CD14-positive monocyte (primary cell): Measurements from ENCODE around the gene DLGAP4. TPM values are rescaled to one million over a fixed set of nuclear protein-coding genes. Genes with fewer than 3 reads are reported as not detected.

Experiments used
- DNase-seq, 3 donors: peaks; one replicate each; pipeline ENCODE4 v3.0.0-alpha.2; 2011 to 2022
- H2AFZ ChIP-seq: 2 replicates; pipeline ENCODE4 v1.6.0; 2012; ENCODE audit warnings: mild to moderate bottlenecking, low read depth, low read length, inconsistent platforms; ENCODE audit not compliant: insufficient read depth, poor library complexity, severe bottlenecking
- H3K27ac ChIP-seq, 2 donors: 1 replicate in 1 of 2; 2 replicates in 1 of 2; pipeline ENCODE4 v1.5.1; 2012 to 2013; ENCODE audit warnings: low read length in 2 of 2, control low read depth in 1 of 2, inconsistent platforms in 1 of 2, low read depth in 1 of 2, mild to moderate bottlenecking in 1 of 2
- H3K27me3 ChIP-seq, 2 donors: one replicate each; pipeline versions ENCODE4 v1.6.0 to v1.6.1; 2011 to 2013; ENCODE audit warnings: low read length in 2 of 2; ENCODE audit not compliant: control insufficient read depth in 2 of 2, insufficient read depth in 2 of 2
- H3K36me3 ChIP-seq, 2 donors: replicated peaks in 1 of 2; 1 replicate in 1 of 2; 2 replicates in 1 of 2; pipeline versions ENCODE4 v1.5.1 to v1.6.1; 2012 to 2013; ENCODE audit warnings: low read length in 2 of 2, control low read depth in 1 of 2, inconsistent platforms in 1 of 2, mild to moderate bottlenecking in 1 of 2; ENCODE audit not compliant: insufficient read depth in 2 of 2, control insufficient read depth in 1 of 2
- H3K4me1 ChIP-seq, 2 donors: 1 replicate in 1 of 2; 2 replicates in 1 of 2; pipeline versions ENCODE4 v1.5.1 to v1.6.1; 2012 to 2013; ENCODE audit warnings: low read length in 2 of 2, control low read depth in 1 of 2, inconsistent platforms in 1 of 2, mild to moderate bottlenecking in 1 of 2, moderate library complexity in 1 of 2; ENCODE audit not compliant: insufficient read depth in 2 of 2, control insufficient read depth in 1 of 2
- H3K4me2 ChIP-seq: replicated peaks from 2 replicates; pipeline ENCODE3; 2012; ENCODE audit warnings: low read length, moderate library complexity, mild to moderate bottlenecking; ENCODE audit not compliant: poor library complexity, severe bottlenecking; ENCODE audit errors: extremely low read depth
- H3K4me3 ChIP-seq, 3 experiments: fragments of 200-600 bp in 1 of 3; sonication (generic) in 1 of 3; replicated peaks in 1 of 3; 1 replicate in 2 of 3; 2 replicates in 1 of 3; pipeline ENCODE4 v1.5.1; 2011 to 2013; ENCODE audit warnings: low read length in 3 of 3, mild to moderate bottlenecking in 3 of 3, control low read depth in 2 of 3, low read depth in 2 of 3, inconsistent platforms in 1 of 3, moderate library complexity in 1 of 3
- H3K79me2 ChIP-seq: 2 replicates; pipeline ENCODE4 v1.6.0; 2012; ENCODE audit warnings: mild to moderate bottlenecking, control low read depth, inconsistent platforms, low read length, moderate library complexity; ENCODE audit not compliant: insufficient read depth
- H3K9ac ChIP-seq: 2 replicates; pipeline ENCODE4 v1.6.0; 2017; ENCODE audit warnings: low read length, mild to moderate bottlenecking; ENCODE audit not compliant: insufficient read depth, poor library complexity, severe bottlenecking
- H3K9me3 ChIP-seq, 2 donors: replicated peaks in 1 of 2; 1 replicate in 1 of 2; 2 replicates in 1 of 2; pipeline versions ENCODE4 v1.5.1 to v1.6.1; 2012 to 2013; ENCODE audit warnings: low read length in 2 of 2, control low read depth in 1 of 2; ENCODE audit not compliant: control insufficient read depth in 1 of 2, insufficient read depth in 1 of 2
- H4K20me1 ChIP-seq: 2 replicates; pipeline ENCODE4 v1.6.0; 2012; ENCODE audit warnings: mild to moderate bottlenecking, low read length, control low read depth, moderate library complexity; ENCODE audit not compliant: insufficient read depth
- H3K27ac Mint-ChIP-seq, 7 donors: one replicate each; pipeline ENCODE4 v1.8.0; 2020; ENCODE audit warnings: mild to moderate bottlenecking in 7 of 7, mixed read lengths in 7 of 7, moderate library complexity in 6 of 7, inconsistent platforms in 2 of 7
- H3K27me3 Mint-ChIP-seq, 3 donors: one replicate each; pipeline ENCODE4 v1.8.0; 2021 to 2022; ENCODE audit warnings: low read depth in 3 of 3, mild to moderate bottlenecking in 3 of 3, mixed read lengths in 3 of 3, moderate library complexity in 3 of 3, inconsistent platforms in 1 of 3
- H3K36me3 Mint-ChIP-seq, 2 donors: one replicate each; pipeline ENCODE4 v1.8.0; 2020; ENCODE audit warnings: mixed read lengths in 2 of 2, inconsistent platforms in 1 of 2, mild to moderate bottlenecking in 1 of 2
- H3K4me1 Mint-ChIP-seq: one replicate; pipeline ENCODE4 v1.8.0; 2020; ENCODE audit warnings: mild to moderate bottlenecking, mixed read lengths
- H3K4me3 Mint-ChIP-seq, 2 donors: one replicate each; pipeline ENCODE4 v1.8.0; 2020; ENCODE audit warnings: mild to moderate bottlenecking in 2 of 2, mixed read lengths in 2 of 2, moderate library complexity in 1 of 2
- H3K9me3 Mint-ChIP-seq, 7 donors: one replicate each; pipeline ENCODE4 v1.8.0; 2020 to 2022; ENCODE audit warnings: mixed read lengths in 7 of 7, mild to moderate bottlenecking in 6 of 7, moderate library complexity in 6 of 7, inconsistent platforms in 2 of 7
- WGBS: methylation state at CpG from one replicate; pipeline ENCODE4 v1.1.5; 2013; ENCODE audit warnings: missing lambda C conversion rate; ENCODE audit not compliant: insufficient coverage; 5-methylcytosine and 5-hydroxymethylcytosine counted together
- intact Hi-C, 2 donors: fragments of 100-400 bp; cut with micrococcal nuclease; formaldehyde crosslinking; loops; one replicate each; pipeline versions ENCODE4 v1.15.0 to v1.15.1; 2023
- polyA plus RNA-seq, 3 donors: library from polyadenylated mRNA; depleted of rRNA in 1 of 3; unstranded in 2 of 3; stranded (reverse) in 1 of 3; fragments of 300-500 nt in 2 of 3; fragments of >200 nt in 1 of 3; fragmentation: Illumina TruSeq in 2 of 3; gene quantifications; 1 replicate in 2 of 3; 2 replicates in 1 of 3; pipeline ENCODE4 v1.2.3, GENCODE V29; 2012 to 2021
- TF ChIP-seq, protein P1 (sequence below): fragments of 200-600 bp; IDR thresholded peaks from one replicate; pipeline ENCODE4 v1.8.0; 2022; ENCODE audit warnings: antibody characterized with exemption, mild to moderate bottlenecking

The DLGAP4 gene
- polyA plus RNA-seq, 3 donors = 9.9 to 52.7 (median 17.6) TPM

DNA sequence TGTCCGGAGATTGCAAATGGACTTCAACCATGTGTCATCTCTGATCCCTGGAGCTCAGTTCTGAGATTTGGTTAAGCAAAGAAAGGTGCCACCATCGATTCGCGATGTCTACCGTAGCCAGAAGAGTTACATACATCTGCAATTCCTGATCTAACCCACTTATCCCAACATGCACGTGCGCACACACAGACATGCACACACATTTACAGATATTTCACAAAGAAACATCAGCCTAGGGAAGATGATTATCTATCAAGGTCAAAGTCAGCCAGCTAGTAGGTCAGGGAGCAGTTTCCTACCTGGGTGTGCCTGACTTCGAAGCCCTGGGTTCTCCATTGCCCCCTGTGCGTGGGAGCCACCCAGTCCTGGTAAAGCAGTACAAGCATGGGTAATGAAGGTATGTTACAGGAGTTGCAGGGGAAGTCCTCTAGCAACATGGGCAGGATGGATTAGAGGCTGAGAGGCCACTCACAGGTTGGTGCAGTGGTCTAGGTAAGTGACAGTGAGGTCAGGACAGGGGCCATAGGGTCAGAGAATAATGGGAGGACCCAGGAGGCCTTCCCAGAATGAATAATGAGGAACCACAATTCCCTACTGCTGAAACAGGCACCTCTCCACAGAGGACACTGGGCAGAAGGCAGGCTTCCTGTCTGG is 150.0 kb downstream of the DLGAP4 start:
- Histone ChIP-seq H2AFZ (no peak overlapping the region), H3K4me1 (peaks cover 7 to 10% of the 10 kb centered on the region in 2 donors), H3K27me3 (no peaks in the 10 kb centered on the region), H4K20me1 (no peaks in the 10 kb centered on the region), H3K4me2 (no peak overlapping the region), H3K36me3 (no peaks in the 10 kb centered on the region), H3K79me2 (no peaks in the 10 kb centered on the region), H3K27ac (no peak overlapping the region), H3K9ac (no peak overlapping the region), H3K4me3 (no peak overlapping the region), H3K9me3 (no peaks in the 10 kb centered on the region)
- Mint-ChIP-seq H3K4me1 (peaks cover 7% of the 10 kb centered on the region), H3K27me3 (peaks cover 4 to 13% (median 12%) of the 10 kb centered on the region in 3 donors), H3K27ac (no peak overlapping the region), H3K4me3 (no peak overlapping the region), H3K36me3 (no peaks in the 10 kb centered on the region), H3K9me3 (peaks cover 0 to 2% (median 0%) of the 10 kb centered on the region in 7 donors)
- TF ChIP-seq, protein P1, sequence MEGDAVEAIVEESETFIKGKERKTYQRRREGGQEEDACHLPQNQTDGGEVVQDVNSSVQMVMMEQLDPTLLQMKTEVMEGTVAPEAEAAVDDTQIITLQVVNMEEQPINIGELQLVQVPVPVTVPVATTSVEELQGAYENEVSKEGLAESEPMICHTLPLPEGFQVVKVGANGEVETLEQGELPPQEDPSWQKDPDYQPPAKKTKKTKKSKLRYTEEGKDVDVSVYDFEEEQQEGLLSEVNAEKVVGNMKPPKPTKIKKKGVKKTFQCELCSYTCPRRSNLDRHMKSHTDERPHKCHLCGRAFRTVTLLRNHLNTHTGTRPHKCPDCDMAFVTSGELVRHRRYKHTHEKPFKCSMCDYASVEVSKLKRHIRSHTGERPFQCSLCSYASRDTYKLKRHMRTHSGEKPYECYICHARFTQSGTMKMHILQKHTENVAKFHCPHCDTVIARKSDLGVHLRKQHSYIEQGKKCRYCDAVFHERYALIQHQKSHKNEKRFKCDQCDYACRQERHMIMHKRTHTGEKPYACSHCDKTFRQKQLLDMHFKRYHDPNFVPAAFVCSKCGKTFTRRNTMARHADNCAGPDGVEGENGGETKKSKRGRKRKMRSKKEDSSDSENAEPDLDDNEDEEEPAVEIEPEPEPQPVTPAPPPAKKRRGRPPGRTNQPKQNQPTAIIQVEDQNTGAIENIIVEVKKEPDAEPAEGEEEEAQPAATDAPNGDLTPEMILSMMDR = no peak
- no peak for DNase-seq
- WGBS = 83% methylated on average over 7 of the region's 9 CpGs
- intact Hi-C loops = no loop called here

DNA sequence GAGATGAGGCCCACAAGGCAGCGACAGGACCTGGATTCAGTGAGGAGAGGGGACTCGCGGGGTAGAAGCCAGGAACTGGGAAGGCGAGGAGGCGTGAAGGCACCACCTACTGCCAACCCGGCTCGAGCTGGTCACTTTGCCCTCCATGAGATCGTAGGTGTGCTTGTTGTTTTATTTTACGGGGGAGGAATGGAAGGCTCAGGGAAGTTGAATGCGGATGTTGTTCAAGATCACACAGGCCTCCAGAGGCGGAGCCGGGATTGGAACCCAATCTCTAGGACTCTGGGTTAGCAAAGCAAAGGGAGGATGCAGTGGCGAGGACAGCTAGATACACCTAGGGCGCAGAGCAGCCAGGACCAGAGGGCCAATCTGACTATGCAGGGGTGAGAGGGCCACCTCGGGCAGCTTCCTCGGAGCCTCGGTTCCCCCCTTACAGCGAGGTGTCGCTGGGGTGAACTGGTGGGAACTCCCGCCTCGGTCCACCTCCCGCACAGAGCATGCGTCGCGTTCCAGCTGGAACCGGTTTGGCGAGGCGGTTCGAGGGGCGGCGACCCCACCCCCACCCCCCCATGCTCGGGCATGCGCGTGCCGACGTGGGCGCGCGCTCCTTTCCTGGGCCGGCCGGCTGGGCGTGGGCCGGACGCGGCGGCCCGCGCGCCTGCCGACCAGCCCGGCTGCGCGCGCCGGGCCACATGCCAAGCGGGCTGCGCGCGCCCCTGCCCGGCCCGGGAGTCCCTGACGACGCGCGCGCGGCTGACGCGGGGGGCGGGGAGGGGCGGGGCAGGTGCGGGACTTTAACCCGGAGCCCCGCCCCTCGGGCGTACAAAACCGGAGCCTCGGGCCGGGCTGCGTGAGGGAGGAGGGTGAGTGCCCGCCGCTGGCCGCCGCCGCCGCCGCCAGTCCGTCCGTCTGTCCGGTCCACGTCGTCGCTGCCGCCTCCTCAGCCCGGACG is 154.8 kb downstream of the DLGAP4 start:
- peak; percentile 85 to 93 (median 89) for DNase-seq
- Mint-ChIP-seq H3K27ac (peak overlapping the region; percentile 67 to 89 (median 88)), H3K4me3 (peak overlapping the region; percentile 71 to 77), H3K4me1 (peaks cover 47% of the 10 kb centered on the region), H3K36me3 (peaks cover 2 to 3% of the 10 kb centered on the region in 2 donors), H3K9me3 (peaks cover 0 to 3% (median 0%) of the 10 kb centered on the region in 7 donors), H3K27me3 (peaks cover 3 to 11% (median 10%) of the 10 kb centered on the region in 3 donors)
- no peaks in the 10 kb centered on the region for H3K27me3 ChIP-seq
- peak overlapping the region; percentile 59 for H3K9ac ChIP-seq
- no peaks in the 10 kb centered on the region for H3K9me3 ChIP-seq
- peaks cover 29% of the 10 kb centered on the region for H3K79me2 ChIP-seq
- H3K4me2 ChIP-seq = peak overlapping the region; percentile 72
- 10% methylated on average over 82 of the region's 96 CpGs for WGBS
- H3K36me3 ChIP-seq = peaks cover 0 to under 1% of the 10 kb centered on the region in 2 donors
- TF ChIP-seq, protein P1 = no peak
- H4K20me1 ChIP-seq = peaks cover 39% of the 10 kb centered on the region
- intact Hi-C loops = loop anchor here in 1 of 2 donors (2.0 to 10.0 kb wide), 2 partner anchors 144 to 314 kb away; partner anchors contain the start of genes DSN1 and RAB5IF
- peak overlapping the region; percentile 23 to 95 (median 43) for H3K4me3 ChIP-seq
- peak overlapping the region; percentile 93 for H2AFZ ChIP-seq
- peak overlapping the region; percentile 88 to 91 for H3K27ac ChIP-seq
- peaks cover 36 to 52% of the 10 kb centered on the region in 2 donors for H3K4me1 ChIP-seq
